HepG2 (cell line): ENCODE results near the gene HDAC5. TPM values are rescaled to one million over a fixed set of nuclear protein-coding genes. Genes with fewer than 3 reads are reported as not detected.

Experiments
- DNMT3B ChIP-seq: conservative IDR thresholded peaks from 2 replicates; pipeline ENCODE4 v1.6.1; 2016; ENCODE audit warnings: missing biosample characterization, control low read depth
- HMGA1 ChIP-seq: sonication (generic); formaldehyde crosslinking; conservative IDR thresholded peaks from 2 replicates; pipeline ENCODE4 v1.4.0; 2020; ENCODE audit warnings: missing genetic modification reagents
- HOXA5 ChIP-seq: sonication (generic); formaldehyde crosslinking; IDR thresholded peaks from 2 replicates; pipeline ENCODE4 v1.4.0; 2020; ENCODE audit warnings: missing genetic modification reagents
- JUND ChIP-seq: sonication (generic); formaldehyde crosslinking; IDR thresholded peaks from 2 replicates; pipeline ENCODE4 v1.8.0; 2022; ENCODE audit warnings: mild to moderate bottlenecking, missing genetic modification reagents
- MTA1 ChIP-seq: sonication (generic); formaldehyde crosslinking; IDR thresholded peaks from 2 replicates; pipeline ENCODE4 v1.4.0; 2020; ENCODE audit warnings: missing genetic modification reagents, mild to moderate bottlenecking, borderline replicate concordance
- NR2F2 ChIP-seq: IDR thresholded peaks from 2 replicates; pipeline ENCODE4 v1.6.1; 2012; ENCODE audit warnings: low read depth, inconsistent platforms, borderline replicate concordance
- PCBP1 ChIP-seq: fragments of 200-400 bp; formaldehyde crosslinking; IDR thresholded peaks from 2 replicates; pipeline ENCODE4 v1.6.1; 2017; ENCODE audit warnings: mild to moderate bottlenecking, low read depth, low read length, borderline replicate concordance
- SALL1 ChIP-seq: sonication (generic); formaldehyde crosslinking; IDR thresholded peaks from 2 replicates; pipeline ENCODE4 v1.8.0; 2022; ENCODE audit warnings: mild to moderate bottlenecking, missing genetic modification reagents
- SIN3B ChIP-seq: fragments of 150-350 bp; IDR thresholded peaks from 2 replicates; pipeline ENCODE4 v1.6.1; 2014; ENCODE audit warnings: low read length
- SRSF1 ChIP-seq: fragments of 200-400 bp; formaldehyde crosslinking; optimal IDR thresholded peaks from 2 replicates; pipeline ENCODE3; 2017; ENCODE audit warnings: mild to moderate bottlenecking, low read depth, low read length, moderate library complexity
- STAG1 ChIP-seq: sonication (generic); formaldehyde crosslinking; IDR thresholded peaks from 2 replicates; pipeline ENCODE4 v1.4.0; 2020; ENCODE audit warnings: missing genetic modification reagents
- TBX2 ChIP-seq: sonication (generic); formaldehyde crosslinking; IDR thresholded peaks from 2 replicates; pipeline ENCODE4 v1.5.0; 2020; ENCODE audit warnings: missing genetic modification reagents, mild to moderate bottlenecking, borderline replicate concordance
- ZBTB33 ChIP-seq: sonication (generic); formaldehyde crosslinking; IDR thresholded peaks from 2 replicates; pipeline ENCODE4 v1.4.0; 2020; ENCODE audit warnings: missing genetic modification reagents
- ZNF501 ChIP-seq: sonication (generic); formaldehyde crosslinking; IDR thresholded peaks from 2 replicates; pipeline ENCODE4 v1.5.1; 2020; ENCODE audit warnings: mild to moderate bottlenecking, moderate library complexity, missing genetic modification reagents
- ZNF772 ChIP-seq: sonication (generic); formaldehyde crosslinking; IDR thresholded peaks from 2 replicates; pipeline ENCODE4 v1.5.0; 2020; ENCODE audit warnings: mild to moderate bottlenecking, missing genetic modification reagents
- polyA plus RNA-seq, 8 experiments: library from polyadenylated mRNA; depleted of rRNA in 3 of 8; stranded (reverse) in 7 of 8; unstranded in 1 of 8; fragments of >200 nt; fragmentation: Illumina TruSeq in 4 of 8; extraction: Trizol in 4 of 8; gene quantifications; 2 replicates each; pipeline versions ENCODE4 v1.2.1 to v1.2.3, GENCODE V29; 2011 to 2016; ENCODE audit warnings: low read depth in 4 of 8, missing spikeins in 1 of 8, mixed read lengths in 1 of 8; ENCODE audit not compliant: insufficient read depth in 1 of 8
- total RNA-seq, 5 experiments: library from RNA; depleted of rRNA; stranded (reverse); fragments of >200 nt; fragmentation: Illumina TruSeq; extraction: Trizol; gene quantifications; 2 replicates each; pipeline ENCODE4 v1.2.3, GENCODE V29; 2016; ENCODE audit warnings: low read depth in 1 of 5
- TF ChIP-seq, protein P1 (sequence below): IDR thresholded peaks from 2 replicates; pipeline ENCODE4 v1.6.1; 2018; ENCODE audit warnings: missing genetic modification reagents, mild to moderate bottlenecking, missing compliant biosample characterization
- TF ChIP-seq, protein P2 (sequence below): sonication (generic); formaldehyde crosslinking; IDR thresholded peaks from 2 replicates; pipeline ENCODE4 v1.4.0; 2020; ENCODE audit warnings: mild to moderate bottlenecking, missing genetic modification reagents
- TF ChIP-seq, protein P3 (sequence below): sonication (generic); formaldehyde crosslinking; IDR thresholded peaks from 2 replicates; pipeline ENCODE4 v1.4.0; 2020; ENCODE audit warnings: mild to moderate bottlenecking, missing genetic modification reagents
- TF ChIP-seq, protein P4 (sequence below): sonication (generic); formaldehyde crosslinking; IDR thresholded peaks from 2 replicates; pipeline ENCODE4 v1.5.0; 2020; ENCODE audit warnings: mild to moderate bottlenecking, missing genetic modification reagents
- TF ChIP-seq, protein P5 (sequence below): sonication (generic); formaldehyde crosslinking; IDR thresholded peaks from 2 replicates; pipeline ENCODE4 v1.5.1; 2020; ENCODE audit warnings: mild to moderate bottlenecking, missing genetic modification reagents, moderate library complexity

Gene HDAC5
- total and polyA plus RNA-seq, 2 of the 13 experiments (the other 11 are each of a cell fraction or from before 2014, with no cell fraction given): 46.4 to 85.4 TPM

GRCh38 chr17:44115585-44116415 lies 7.6 kb downstream of the HDAC5 start (continued):
- TF ChIP-seq, protein P1, sequence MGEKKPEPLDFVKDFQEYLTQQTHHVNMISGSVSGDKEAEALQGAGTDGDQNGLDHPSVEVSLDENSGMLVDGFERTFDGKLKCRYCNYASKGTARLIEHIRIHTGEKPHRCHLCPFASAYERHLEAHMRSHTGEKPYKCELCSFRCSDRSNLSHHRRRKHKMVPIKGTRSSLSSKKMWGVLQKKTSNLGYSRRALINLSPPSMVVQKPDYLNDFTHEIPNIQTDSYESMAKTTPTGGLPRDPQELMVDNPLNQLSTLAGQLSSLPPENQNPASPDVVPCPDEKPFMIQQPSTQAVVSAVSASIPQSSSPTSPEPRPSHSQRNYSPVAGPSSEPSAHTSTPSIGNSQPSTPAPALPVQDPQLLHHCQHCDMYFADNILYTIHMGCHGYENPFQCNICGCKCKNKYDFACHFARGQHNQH: 0 out of 2 replicates have a peak, but pooled peaks have one; percentile 27
- TF ChIP-seq SALL1 (CRISPR knock-in tag): peak; percentile 61; the same call in 1 of the 2 replicates
- TF ChIP-seq, protein P2, sequence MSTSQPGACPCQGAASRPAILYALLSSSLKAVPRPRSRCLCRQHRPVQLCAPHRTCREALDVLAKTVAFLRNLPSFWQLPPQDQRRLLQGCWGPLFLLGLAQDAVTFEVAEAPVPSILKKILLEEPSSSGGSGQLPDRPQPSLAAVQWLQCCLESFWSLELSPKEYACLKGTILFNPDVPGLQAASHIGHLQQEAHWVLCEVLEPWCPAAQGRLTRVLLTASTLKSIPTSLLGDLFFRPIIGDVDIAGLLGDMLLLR (CRISPR knock-in tag): 0 out of 2 replicates have a peak, but pooled peaks have one; percentile 19
- TF ChIP-seq TBX2: 0 out of 2 replicates have a peak, but pooled peaks have one; percentile 25
- 0 out of 2 replicates have a peak, but pooled peaks have one; percentile 50 for TF ChIP-seq ZNF501 (CRISPR knock-in tag)
- no peak for TF ChIP-seq JUND
- no peak for TF ChIP-seq HOXA5 (CRISPR knock-in tag)
- peak; percentile 89 for TF ChIP-seq STAG1
- 0 out of 2 replicates have a peak, but pooled peaks have one; percentile 30 for TF ChIP-seq SIN3B
- TF ChIP-seq PCBP1: peak; percentile 72; the same call in 1 of the 2 replicates
- no peak for TF ChIP-seq HMGA1 (CRISPR knock-in tag)
- peak; percentile 68; the same call in 1 of the 2 replicates for TF ChIP-seq MTA1 (CRISPR knock-in tag)
- TF ChIP-seq, protein P3, sequence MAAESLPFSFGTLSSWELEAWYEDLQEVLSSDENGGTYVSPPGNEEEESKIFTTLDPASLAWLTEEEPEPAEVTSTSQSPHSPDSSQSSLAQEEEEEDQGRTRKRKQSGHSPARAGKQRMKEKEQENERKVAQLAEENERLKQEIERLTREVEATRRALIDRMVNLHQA (CRISPR knock-in tag): 0 out of 2 replicates have a peak, but pooled peaks have one; percentile 37
- no peak for TF ChIP-seq DNMT3B (CRISPR knock-in tag)
- TF ChIP-seq ZBTB33 (CRISPR knock-in tag): peak; percentile 56; the same call in 1 of the 2 replicates
- no peak for TF ChIP-seq SRSF1
- TF ChIP-seq NR2F2: no peak
- TF ChIP-seq ZNF772 (CRISPR knock-in tag): 0 out of 2 replicates have a peak, but pooled peaks have one; percentile 39
- TF ChIP-seq, protein P4, sequence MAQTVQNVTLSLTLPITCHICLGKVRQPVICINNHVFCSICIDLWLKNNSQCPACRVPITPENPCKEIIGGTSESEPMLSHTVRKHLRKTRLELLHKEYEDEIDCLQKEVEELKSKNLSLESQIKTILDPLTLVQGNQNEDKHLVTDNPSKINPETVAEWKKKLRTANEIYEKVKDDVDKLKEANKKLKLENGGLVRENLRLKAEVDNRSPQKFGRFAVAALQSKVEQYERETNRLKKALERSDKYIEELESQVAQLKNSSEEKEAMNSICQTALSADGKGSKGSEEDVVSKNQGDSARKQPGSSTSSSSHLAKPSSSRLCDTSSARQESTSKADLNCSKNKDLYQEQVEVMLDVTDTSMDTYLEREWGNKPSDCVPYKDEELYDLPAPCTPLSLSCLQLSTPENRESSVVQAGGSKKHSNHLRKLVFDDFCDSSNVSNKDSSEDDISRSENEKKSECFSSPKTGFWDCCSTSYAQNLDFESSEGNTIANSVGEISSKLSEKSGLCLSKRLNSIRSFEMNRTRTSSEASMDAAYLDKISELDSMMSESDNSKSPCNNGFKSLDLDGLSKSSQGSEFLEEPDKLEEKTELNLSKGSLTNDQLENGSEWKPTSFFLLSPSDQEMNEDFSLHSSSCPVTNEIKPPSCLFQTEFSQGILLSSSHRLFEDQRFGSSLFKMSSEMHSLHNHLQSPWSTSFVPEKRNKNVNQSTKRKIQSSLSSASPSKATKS: no peak
- TF ChIP-seq, protein P5, sequence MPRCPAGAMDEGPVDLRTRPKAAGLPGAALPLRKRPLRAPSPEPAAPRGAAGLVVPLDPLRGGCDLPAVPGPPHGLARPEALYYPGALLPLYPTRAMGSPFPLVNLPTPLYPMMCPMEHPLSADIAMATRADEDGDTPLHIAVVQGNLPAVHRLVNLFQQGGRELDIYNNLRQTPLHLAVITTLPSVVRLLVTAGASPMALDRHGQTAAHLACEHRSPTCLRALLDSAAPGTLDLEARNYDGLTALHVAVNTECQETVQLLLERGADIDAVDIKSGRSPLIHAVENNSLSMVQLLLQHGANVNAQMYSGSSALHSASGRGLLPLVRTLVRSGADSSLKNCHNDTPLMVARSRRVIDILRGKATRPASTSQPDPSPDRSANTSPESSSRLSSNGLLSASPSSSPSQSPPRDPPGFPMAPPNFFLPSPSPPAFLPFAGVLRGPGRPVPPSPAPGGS (CRISPR knock-in tag): 0 out of 2 replicates have a peak, but pooled peaks have one; percentile 48
